NCI-H2227 (cell line): ENCODE measurements around the gene FBXO46.
"Not testable (repeated sequence)": the region's sequence is repeated elsewhere in the genome, so short reads cannot be mapped to it uniquely, and the experiment has no call there.

Experiments
- DNase-seq: peaks from one replicate; lab custom pipeline; 2025; ENCODE audit not compliant: unreplicated experiment; lab: John Stamatoyannopoulos, UW

FBXO46 gene

DNA sequence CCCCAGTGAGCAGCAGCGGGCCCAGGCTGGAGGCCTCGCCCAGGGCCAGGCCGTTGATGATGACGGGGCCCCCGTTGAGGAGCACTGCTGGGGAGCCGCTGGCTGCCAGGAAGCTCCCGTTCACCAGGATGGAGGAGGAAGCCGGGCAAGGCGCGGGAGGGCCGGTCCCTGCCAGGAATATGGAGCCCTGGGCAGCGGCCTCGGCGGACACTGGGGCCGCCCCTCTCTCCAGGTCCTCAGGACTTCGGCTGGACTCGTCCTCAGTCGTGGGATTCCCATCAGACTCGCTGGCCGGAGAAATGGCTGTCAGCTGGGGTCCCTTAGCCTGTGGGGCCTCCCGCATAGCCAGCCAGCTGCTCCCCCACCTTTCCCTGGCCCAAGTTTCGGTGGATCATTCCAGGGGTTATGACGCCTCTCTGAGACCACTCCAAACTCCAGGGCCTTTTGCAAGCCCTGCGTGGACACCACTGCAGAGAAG lies 36.2 kb upstream of the FBXO46 start:
- DNase-seq, result no peak

DNA sequence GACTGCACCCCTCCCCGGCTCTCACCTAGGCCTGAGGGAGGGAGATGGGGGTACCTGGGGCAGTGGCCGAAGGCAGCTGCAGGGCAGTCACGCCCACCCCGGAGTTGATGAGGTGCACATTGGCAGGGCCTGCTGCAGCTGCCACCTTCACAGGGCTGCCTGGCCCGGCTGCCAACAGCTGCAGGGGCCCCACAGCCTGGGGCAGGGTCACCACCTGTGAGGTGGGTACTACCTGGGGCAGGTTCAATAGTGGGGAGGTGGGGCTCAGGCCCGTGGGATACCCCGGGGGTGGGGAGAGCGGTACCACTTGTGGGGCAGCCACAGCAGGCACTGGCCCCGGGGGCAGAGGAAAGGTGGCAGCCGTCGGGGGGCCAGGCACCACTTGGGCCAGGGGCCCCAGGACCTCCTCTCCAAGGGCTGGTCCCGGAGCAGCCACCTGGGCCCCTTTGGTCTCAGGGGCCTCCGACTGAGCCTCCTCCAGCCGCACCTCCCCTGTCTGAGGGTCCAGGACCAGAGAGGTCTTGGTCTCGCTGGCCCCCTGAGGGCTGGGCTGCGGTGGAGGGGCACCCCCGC lies 35.7 kb upstream of the FBXO46 start:
- no peak for DNase-seq

DNA sequence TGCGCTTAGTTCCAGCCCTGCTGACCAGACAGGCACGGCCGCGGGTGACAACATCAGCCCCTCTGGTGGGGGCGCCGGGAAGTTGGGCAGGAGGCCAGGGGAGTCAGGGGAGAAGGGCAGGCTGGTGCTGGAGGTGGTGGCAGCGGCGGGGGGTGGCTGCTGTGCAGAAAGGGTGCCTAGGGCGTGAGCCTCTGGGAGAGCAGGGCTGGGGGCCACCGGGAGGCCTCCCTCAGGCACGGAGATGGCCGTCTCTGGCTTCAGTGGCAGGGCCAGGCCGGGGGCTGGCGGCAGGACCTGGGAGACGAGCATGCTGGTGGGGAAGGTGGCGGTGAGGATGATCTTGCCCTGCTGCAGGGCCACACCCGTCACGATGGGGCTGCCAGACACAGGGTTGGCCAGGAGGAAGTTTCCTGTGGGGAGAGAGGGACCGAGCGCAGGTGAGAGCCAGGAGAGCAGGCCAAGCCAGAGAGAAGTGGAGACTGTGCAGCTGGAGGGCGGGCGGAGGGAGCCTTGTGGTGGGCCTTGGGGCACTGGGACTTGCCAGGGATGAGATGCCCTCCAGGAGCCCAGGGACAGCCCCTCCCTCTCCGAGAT lies 35.1 kb upstream of the FBXO46 start:
- no peak for DNase-seq

DNA sequence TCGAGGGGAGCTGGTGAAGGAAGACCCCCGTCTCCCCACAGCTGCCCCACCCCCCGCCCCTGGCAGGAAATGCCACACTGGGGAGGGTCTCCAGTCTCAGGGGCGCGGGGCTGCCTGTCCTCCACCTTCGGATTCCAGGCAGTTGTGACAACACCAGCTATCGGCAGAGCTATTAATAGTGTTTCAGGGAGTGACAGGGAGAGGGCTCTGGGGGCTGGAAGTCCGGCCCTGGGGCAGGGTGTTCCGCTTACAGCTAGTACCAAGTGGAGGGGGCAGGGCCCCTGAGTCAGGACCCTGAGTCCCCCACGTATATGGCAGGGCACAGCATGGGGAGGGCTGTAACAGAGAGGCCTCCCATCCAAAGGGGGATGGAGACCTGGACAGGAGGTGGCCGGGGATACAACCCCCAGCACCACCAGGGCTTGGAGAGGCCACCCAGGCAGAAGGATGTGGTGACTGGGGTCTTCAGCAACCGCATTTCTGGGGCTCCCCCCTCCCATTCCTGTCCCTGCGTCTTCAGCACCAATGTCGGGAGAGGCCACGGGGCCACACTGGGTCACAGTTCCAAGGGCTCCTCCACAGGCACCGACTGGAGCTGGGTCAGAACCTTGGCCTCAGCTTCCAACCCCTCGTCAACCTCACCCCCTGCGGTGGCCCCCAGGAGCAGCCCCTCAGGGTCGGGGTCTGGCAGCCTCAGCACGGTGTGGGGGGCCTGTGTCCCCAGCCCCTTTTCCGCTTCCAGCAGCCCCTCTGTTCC lies 34.4 kb upstream of the FBXO46 start:
- no peak for DNase-seq

DNA sequence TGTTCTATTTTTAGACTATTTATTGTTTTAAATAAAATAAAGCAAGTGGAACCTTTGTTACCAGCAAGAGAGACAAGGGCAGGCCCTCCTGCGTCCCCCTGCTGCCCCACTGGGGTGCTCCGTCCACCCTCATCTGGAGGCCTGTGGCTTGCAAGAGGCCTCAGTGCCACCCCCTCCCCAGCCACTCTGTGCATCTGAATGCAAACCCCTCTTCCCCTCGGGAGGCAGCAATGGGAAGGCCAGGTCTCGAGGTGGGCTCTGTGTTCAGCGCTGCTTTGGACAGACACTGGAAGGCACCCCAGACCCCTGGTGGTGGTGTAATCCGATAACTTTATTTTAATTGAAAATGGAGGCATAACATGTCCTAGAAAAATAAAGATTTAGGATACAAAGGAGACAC lies 33.8 kb upstream of the FBXO46 start:
- DNase-seq, result no peak

DNA sequence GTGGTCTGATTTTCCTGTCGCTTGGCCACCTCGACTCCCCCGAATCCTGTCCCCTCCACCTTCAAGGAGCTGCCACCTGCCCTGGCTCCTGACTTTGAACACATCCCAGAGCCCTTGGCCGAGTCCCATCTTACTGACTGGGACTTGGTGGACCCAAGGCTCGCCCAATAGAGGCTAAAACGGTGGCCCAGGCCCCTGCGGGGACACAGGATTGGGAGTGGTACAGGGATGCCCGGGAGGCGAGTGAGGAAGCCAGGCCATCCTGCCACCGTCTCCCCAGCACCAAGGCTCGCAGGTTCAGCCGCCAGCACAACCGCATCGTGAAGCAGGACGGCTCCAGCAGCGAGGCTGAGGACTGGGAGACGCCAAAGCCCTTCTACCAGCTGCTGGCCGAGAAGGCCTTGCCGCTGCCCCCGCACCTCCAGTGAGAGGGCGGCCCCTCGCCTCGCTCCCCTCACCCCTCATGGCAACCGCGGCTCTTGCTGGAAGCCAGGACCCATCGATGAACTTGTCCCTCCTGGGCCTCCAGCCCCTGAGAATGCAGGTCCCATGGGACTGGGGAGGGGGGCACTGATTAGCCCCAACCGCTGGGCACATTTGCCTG lies 33.1 kb upstream of the FBXO46 start:
- no peak for DNase-seq

DNA sequence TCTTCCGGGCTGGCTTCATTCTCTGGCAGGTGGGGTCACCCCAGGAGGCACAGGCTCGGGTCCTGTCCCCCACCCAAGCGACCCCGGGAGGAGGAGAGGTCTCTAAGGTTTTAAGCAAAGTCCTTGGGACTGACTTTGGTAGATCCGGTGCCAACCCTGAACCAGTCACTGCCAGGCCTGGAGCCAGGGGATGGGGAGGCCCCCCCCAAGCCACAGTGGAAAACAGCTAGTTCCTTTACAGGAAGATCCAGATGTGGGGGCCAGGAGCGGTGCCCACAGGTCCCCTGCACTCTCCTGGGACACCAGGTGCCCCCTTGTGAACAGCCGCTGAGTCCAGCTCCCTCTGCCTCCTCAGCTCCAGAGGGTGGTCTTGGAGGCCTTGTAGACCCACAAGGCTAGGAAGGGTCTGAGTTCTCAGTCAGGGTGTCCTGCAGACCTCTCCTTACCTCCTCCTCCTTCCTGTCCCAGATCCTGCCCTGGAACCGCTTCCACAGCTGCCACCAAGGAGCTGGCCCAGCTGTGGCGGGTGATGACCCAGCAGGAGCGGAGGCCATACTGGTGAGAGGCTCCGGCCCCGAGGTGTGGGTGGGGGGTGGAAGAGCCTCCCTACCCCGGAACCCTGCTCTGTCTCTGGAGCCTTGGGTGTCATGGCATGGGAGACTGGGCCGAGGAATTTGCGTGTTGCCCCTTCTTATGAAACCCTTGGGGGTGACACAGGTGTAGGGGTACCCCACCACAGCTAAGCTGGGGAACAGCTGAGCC lies 32.4 kb upstream of the FBXO46 start:
- no peak for DNase-seq

DNA sequence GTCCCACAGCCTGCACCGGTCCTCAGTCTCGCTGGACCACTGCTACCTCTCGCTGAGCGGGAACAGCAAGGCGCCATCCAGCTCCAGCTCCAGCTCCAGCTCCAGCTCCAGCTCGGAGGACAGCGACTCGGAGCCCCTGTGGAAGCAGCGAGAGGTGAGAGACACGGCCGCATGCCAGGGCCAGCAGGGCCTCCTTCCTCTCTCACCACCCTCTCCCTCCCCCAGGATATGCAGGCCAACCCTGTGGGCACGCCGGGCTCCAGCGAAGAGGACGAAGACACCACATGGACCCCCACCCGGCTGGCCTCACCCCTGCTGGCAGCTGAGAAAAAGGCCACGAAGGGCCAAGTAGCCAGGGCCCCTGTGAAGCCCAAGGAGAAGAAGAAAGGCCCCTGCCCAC lies 31.0 kb upstream of the FBXO46 start:
- DNase-seq, result no peak

DNA sequence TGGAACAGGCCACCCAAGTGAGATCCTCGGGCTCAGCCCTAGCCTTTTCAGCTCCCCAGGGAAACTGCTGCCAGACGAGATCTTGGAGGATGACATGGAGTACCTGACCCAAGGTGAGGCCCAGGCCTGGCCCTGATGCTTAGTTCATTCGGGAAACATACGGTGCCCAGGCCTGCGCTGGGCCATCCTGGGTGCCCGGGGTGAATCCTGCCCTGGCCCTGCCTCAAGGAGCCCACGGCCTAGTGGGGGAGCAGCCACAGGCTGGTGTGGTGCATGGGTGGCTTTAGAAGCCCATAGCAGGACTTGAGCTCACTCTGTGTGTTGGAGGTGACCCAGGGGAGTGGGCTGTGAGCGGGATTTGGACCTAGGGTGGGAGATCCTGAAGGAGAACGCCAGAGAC lies 28.2 kb upstream of the FBXO46 start:
- no peak for DNase-seq

DNA sequence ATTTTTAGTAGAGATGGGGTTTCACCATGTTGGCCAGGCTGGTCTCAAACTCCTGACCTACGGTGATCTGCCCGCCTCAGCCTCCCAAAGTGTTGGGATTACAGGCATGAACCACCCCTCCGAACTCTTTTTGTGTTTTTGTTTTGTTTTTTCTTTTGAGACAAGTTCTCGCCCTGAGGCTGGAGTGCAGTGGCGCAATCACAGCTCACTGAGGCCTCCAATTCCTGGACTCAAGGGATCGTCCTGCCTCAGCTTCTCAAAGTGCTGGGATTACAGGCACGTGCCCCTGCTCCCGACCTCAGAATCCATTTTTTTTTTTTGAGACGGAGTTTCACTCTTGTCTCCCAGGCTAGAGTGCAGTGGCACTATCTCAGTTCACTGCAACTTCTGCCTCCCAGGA lies 27.0 kb upstream of the FBXO46 start:
- no peak for DNase-seq

DNA sequence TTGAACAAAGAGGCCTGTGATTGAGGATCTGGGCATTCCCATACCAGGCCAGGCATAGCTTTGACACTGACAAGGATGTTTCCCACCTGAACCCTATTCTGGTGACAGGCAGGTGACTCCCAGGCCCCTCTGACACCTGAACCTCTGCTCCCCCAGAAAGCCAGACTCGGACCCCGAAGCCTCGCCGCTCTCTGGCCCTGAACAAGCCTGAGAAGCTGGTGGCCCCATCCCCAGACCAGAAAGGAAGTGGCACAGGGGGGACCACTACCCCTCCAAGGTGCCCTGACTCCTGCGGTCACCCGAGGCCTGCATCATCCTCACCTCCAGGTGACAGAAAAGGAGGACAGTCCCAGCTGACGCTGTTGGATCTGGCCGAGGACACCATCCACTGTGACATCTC lies 23.6 kb upstream of the FBXO46 start:
- DNase-seq, result no peak

DNA sequence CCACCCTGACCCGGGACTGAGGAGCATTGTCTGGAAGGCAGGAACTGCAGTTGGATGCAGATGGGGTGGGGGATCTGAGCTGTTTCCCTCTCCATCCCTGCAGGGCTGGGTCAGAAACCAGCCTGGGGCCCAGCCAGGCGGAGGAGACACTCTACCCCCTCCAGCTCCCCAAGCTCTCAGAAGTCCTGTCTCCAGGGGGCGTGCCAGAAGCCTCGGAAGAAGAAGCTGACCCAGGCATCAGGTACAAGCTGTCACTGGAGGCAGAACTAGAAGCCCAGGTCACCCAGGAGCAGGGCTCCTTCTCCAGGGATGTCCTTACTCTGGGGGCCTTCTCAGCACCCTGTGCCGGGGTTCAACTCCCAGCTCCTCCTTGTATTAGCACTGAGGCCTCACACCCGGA lies 22.9 kb upstream of the FBXO46 start:
- no peak for DNase-seq

DNA sequence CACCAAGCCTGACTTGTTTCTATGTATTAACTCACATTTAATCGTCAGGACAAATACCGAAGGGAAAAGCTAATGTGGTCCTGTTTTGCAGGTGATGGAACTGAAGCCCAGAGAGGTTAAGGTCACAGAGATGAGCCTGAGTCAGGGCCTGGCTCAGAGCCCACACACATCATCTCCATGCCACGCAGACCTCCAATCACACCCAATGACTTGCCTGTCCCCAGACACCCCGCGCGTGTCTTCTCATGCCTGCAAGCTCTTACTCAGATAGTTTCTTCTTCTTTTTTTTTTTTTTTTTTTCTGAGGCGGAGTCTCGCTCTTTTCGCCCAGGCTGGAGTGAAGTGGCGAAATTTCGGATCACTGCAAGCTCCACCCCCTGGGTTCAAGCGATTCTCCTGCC lies 21.9 kb upstream of the FBXO46 start:
- DNase-seq, result no peak

DNA sequence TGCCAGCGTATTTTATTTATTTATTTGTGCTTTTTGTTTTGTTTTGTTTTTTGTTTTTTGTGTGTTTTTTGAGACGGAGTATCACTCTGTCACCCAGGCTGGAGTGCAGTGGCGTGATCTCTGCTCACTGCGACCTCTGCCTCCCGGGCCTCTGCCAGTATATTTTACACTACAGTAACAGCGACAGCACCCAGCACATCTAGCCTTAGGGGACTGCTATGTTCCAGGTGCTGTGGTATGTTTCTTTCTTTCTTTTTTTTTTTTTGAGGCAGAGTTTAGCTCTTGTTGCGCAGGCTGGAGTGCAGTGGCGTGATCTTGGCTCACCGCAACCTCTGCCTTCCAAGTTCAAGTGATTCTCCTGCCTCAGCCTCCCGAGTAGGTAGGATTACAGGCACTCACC lies 20.8 kb upstream of the FBXO46 start:
- DNase-seq, result not testable (repeated sequence)

DNA sequence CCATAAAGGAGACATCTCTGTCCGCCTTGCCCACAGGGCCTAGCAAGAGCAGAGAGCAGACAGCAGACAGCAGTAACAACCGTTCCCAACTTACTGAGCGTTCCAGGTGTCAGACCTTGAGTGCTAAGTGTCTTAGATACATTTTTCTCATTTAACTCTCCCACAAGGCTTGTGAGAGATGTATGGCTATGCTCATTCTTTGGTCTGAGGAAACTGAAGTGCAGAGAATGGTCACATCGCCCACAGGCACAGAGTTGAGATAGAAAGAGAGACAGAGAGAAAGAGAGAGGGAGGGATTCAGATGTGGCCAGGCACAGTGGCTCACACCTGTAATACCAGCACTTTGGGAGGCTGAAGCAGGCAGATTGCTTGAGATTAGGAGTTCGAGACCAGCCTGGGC lies 16.8 kb upstream of the FBXO46 start:
- no peak for DNase-seq

DNA sequence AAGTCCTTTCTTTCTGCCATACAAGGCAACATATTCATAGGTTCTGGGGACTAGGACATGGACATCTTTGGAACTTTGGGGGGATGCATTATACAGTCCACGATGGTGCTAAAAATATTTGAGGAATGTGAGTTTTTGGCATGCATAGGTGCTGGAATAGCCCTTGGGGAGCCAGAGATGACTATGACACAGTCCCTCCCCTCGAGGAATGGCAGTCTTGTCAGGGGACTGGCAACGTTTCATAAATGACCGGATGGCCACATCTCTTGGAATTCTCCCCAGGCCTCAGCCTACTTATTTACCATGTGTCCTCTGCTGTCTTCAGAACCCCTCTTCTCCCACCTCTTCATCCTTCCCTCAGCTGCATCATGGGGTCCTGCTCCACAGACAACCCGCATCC lies 16.2 kb upstream of the FBXO46 start:
- DNase-seq, result no peak

DNA sequence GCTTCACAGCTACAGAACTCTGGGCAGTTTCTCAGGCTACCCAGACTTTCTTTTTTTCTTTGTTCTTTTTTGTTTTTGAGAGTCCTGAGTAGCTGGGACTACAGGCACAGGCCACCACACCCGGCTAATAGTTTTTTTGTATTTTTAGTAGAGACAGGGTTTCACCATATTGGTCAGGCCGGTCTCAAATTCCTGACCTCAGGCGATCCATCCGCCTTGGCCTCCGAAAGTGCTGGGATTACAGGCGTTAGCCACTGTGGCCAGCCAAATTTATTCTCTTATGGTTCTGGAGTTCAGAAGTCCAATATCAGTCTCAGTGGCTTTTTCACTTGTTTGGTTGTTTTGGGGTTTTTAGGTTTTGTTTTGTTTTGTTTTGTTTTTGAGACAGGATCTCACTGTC lies 14.9 kb upstream of the FBXO46 start:
- no peak for DNase-seq

DNA sequence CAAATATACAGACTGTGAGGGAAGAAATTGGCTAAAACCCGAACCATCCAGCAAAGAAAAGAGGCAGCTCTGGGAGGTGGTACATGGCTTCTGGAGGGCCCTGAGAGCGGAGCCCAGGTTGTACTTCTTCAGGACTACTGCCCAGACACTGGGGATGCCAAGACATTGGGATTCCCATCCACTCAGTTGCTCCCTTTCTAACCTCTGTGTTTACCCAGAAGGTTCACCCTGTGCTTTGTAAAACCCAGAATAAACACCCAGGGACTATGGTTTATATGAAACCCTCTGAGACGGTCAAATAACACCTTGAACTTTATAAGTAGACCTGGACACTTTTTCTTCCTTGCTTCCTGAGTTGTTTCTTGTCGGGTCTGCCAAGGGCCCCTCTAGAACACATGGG lies 12.3 kb upstream of the FBXO46 start:
- DNase-seq, result no peak

DNA sequence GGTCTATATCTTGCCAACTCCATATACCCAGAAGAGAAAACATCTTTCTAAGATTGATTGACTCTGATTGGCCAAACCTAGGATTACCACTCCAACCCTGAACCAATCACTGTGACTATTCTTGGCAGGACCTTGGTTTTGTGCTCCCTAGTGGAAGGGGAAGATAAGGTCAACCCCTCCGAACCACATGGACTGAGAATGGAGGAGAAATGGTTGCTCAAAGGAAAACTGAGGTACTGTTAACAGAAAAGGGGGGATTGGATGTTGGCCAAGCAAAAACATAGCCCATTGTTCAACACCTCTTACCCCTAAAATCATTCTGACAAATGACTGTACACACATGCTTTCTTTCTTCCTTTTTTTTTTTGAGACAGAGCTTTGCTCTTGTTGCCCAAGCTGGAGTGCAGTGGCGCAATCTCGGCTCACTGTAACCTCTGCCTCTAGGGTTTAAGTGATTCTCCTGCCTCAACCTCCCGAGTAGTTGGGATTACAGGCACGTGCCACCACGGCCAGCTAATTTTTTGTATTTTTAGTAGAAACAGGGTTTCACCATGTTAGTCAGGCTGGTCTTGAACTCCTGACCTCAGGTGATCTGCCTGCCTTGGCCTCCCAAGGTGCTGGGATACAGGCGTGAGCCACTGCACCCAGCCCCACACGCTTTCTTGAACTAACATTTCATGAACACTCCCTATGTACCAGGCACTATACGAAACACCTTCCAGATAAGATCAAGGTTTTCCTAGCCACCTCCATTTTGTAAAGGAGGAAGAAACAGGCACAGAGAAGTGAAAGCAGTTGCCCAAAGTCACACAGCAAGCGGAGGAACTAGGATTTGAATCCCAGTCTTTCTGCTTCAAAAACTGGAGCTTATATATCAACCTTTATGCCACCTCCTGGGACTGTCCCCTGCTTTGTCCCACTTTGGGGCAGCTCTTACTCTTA lies 9.1 kb upstream of the FBXO46 start:
- no peak for DNase-seq

DNA sequence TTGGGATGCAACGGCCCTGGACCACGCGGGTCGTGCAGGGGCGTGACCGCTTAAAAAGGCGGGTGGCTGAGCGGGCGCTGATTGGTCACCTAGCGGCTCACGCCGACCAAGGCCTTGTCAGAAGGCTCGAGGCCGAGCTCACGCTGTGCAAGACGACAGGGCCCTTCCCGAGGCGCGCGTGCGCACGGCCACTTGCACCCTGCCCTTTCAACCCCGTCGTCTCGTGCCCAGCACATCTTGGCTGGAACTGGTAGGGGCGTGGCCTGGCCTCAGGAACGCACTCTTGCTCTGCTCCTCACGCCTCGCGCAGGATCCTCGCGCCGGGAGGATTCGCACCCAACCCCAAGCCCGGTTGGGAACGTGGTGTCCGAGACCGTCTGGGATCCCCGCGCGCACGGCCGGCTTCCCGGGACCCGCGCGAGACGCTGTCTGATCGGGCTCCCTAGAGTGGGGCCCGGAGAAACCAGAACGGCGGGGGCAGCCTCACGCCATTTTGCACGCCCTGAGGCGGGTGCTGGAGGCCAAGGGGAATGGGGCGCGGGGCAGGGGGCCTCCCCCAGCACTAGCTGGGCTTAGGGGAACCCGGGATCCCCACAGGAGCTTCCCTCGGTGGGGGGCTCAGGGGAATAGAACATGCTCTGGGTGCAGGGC lies 2.6 kb upstream of the FBXO46 start, which contains the start of gene MEIOSIN:
Gene MEIOSIN (plus strand): TSS at position 280 of the 651 bp plus-strand sequence. CDS start 1,938 bp downstream, outside the sequence.
- no peak for DNase-seq
